A549 (cell line): Measurements from ENCODE around the gene RCOR2. TPM values are rescaled to one million over a fixed set of nuclear protein-coding genes. Genes with fewer than 3 reads are reported as not detected.

Experiments
- ATAC-seq, 2 experiments: fragments of 200-7000 bp in 1 of 2; fragments of >200 bp in 1 of 2; cut with Nextera tagmentation in 1 of 2; cut with Tn5 transposase in 1 of 2; 3 replicates each; pipeline versions ENCODE4 v1.8.0 to v1.9.1; 2018 to 2020; ENCODE audit warnings: mild to moderate bottlenecking in 1 of 2, moderate library complexity in 1 of 2
- CTCF ChIA-PET: fragments of 300-600 bp; sonication (Branson Sonifier 250); formaldehyde crosslinking; extraction: SDS; loops from one replicate; lab custom pipeline; 2021; ENCODE audit warnings: antibody characterized with exemption, inconsistent platforms; lab: Yijun Ruan, JAX
- POLR2A ChIA-PET: fragments of 350-600 bp; formaldehyde crosslinking; extraction: SDS; loops from one replicate; lab custom pipeline; 2021; ENCODE audit warnings: antibody characterized with exemption, inconsistent platforms; lab: Yijun Ruan, JAX
- DNase-seq, 2 experiments: peaks; one replicate each; pipeline versions ENCODE4 v3.0.0 to v3.0.0-alpha.2; 2011 to 2016; ENCODE audit warnings: low read depth in 1 of 2, low spot score in 1 of 2
- FAIRE-seq: peaks from 2 replicates; lab custom pipeline; 2011; peaks lifted over from hg19 to GRCh38; lab: Jason Lieb, UNC
- H3K27ac ChIP-seq, 2 experiments: fragments of >200 bp; sonication (Bioruptor Twin); formaldehyde crosslinking; 3 replicates each; pipeline ENCODE4 v1.5.1; 2016 to 2017
- H3K4me1 ChIP-seq: fragments of >200 bp; sonication (Bioruptor Twin); formaldehyde crosslinking; 3 replicates; pipeline ENCODE4 v1.6.1; 2016
- H3K4me2 ChIP-seq: fragments of >200 bp; sonication (Bioruptor Twin); formaldehyde crosslinking; 3 replicates; pipeline ENCODE4 v1.6.1; 2016
- H3K4me3 ChIP-seq: fragments of >200 bp; sonication (Bioruptor Twin); formaldehyde crosslinking; 3 replicates; pipeline ENCODE4 v1.5.1; 2016
- H3K9me3 ChIP-seq: fragments of >200 bp; sonication (Bioruptor Twin); formaldehyde crosslinking; 3 replicates; pipeline ENCODE4 v1.6.1; 2016
- BCL3 ChIP-seq: fragments of >200 bp; sonication (Bioruptor Twin); formaldehyde crosslinking; IDR thresholded peaks from 3 replicates; pipeline ENCODE4 v1.6.1; 2016
- CBX2 ChIP-seq: fragments of 200-600 bp; sonication (generic); IDR thresholded peaks from 2 replicates; pipeline ENCODE4 v1.6.1; 2016; ENCODE audit warnings: low read depth, mild to moderate bottlenecking, borderline replicate concordance
- EHMT2 ChIP-seq: fragments of 200-600 bp; sonication (generic); IDR thresholded peaks from 2 replicates; pipeline ENCODE4 v1.6.1; 2016; ENCODE audit warnings: antibody characterized with exemption, low read depth, mild to moderate bottlenecking, moderate library complexity
- FOSL2 ChIP-seq, 2 experiments: fragments of 450-650 bp in 1 of 2; fragments of >200 bp in 1 of 2; sonication (Bioruptor Twin) in 1 of 2; formaldehyde crosslinking; IDR thresholded peaks; 2 replicates each; pipeline versions ENCODE4 v1.5.0 to v1.6.1; 2016 to 2020; ENCODE audit warnings: mild to moderate bottlenecking in 1 of 2, moderate library complexity in 1 of 2
- GATA3 ChIP-seq: IDR thresholded peaks from 2 replicates; pipeline ENCODE4 v1.6.1; 2012; ENCODE audit warnings: borderline replicate concordance
- HDAC2 ChIP-seq: fragments of 200-600 bp; sonication (generic); IDR thresholded peaks from 2 replicates; pipeline ENCODE4 v1.6.1; 2016
- HMGXB4 ChIP-seq: fragments of 250-450 bp; sonication (Bioruptor Pico); IDR thresholded peaks from 2 replicates; pipeline ENCODE4 v1.5.0; 2021; ENCODE audit warnings: mild to moderate bottlenecking, moderate library complexity, borderline replicate concordance
- HOXA7 ChIP-seq: fragments of 250-450 bp; sonication (Bioruptor Pico); IDR thresholded peaks from 2 replicates; pipeline ENCODE4 v1.5.0; 2020; ENCODE audit warnings: mild to moderate bottlenecking, moderate library complexity
- HOXB5 ChIP-seq: fragments of 250-450 bp; sonication (Bioruptor Pico); IDR thresholded peaks from 2 replicates; pipeline ENCODE4 v1.5.0; 2020; ENCODE audit warnings: mild to moderate bottlenecking, moderate library complexity
- JUN ChIP-seq, 2 experiments: fragments of >200 bp; sonication (Bioruptor Twin); formaldehyde crosslinking; IDR thresholded peaks; 2 replicates in 1 of 2; 3 replicates in 1 of 2; pipeline ENCODE4 v1.6.1; 2016 to 2017
- JUNB ChIP-seq: fragments of >200 bp; sonication (Bioruptor Twin); formaldehyde crosslinking; IDR thresholded peaks from 2 replicates; pipeline ENCODE4 v1.6.1; 2016
- KDM1A ChIP-seq: fragments of 200-600 bp; sonication (generic); IDR thresholded peaks from 2 replicates; pipeline ENCODE4 v1.6.1; 2016; ENCODE audit warnings: low read depth, mild to moderate bottlenecking
- KDM5A ChIP-seq: fragments of 200-600 bp; sonication (generic); IDR thresholded peaks from 2 replicates; pipeline ENCODE4 v1.6.1; 2016; ENCODE audit warnings: antibody characterized with exemption, mild to moderate bottlenecking
- MAFK ChIP-seq: fragments of 450-650 bp; IDR thresholded peaks from 2 replicates; pipeline ENCODE4 v1.6.1; 2014; ENCODE audit not compliant: partially characterized antibody
- MAX ChIP-seq: IDR thresholded peaks from 2 replicates; pipeline ENCODE4 v1.6.1; 2012
- MAZ ChIP-seq: fragments of 150-350 bp; IDR thresholded peaks from 2 replicates; pipeline ENCODE4 v1.6.1; 2014; ENCODE audit warnings: antibody characterized with exemption, low read depth, low read length, borderline replicate concordance
- MYC ChIP-seq: IDR thresholded peaks from 2 replicates; pipeline ENCODE4 v1.6.1; 2012; ENCODE audit warnings: mild to moderate bottlenecking, inconsistent platforms, low read length, improper control_type of control experiment, borderline replicate concordance
- NPAS2 ChIP-seq: fragments of 250-450 bp; sonication (Bioruptor Pico); IDR thresholded peaks from 2 replicates; pipeline ENCODE4 v1.8.0; 2022; ENCODE audit warnings: mild to moderate bottlenecking, moderate library complexity, borderline replicate concordance
- NR3C1 ChIP-seq: fragments of >200 bp; sonication (Bioruptor Twin); formaldehyde crosslinking; IDR thresholded peaks from 3 replicates; pipeline ENCODE4 v1.6.1; 2017
- POLR2A ChIP-seq: IDR thresholded peaks from 2 replicates; pipeline ENCODE4 v1.6.1; 2012; ENCODE audit warnings: mild to moderate bottlenecking, low read length
- RFX5 ChIP-seq: fragments of 450-650 bp; IDR thresholded peaks from 2 replicates; pipeline ENCODE4 v1.7.1; 2014; ENCODE audit warnings: antibody characterized with exemption, mild to moderate bottlenecking, moderate library complexity
- SMC3 ChIP-seq: fragments of >200 bp; sonication (Bioruptor Twin); formaldehyde crosslinking; IDR thresholded peaks from 3 replicates; pipeline ENCODE4 v1.6.1; 2018; ENCODE audit warnings: inconsistent platforms
- ZNF302 ChIP-seq: fragments of 250-450 bp; sonication (Bioruptor Pico); IDR thresholded peaks from 2 replicates; pipeline ENCODE4 v1.9.0; 2021; ENCODE audit warnings: inconsistent platforms, mild to moderate bottlenecking, moderate library complexity
- WGBS: methylation state at CpG from one replicate; pipeline ENCODE4 v1.1.6; 2017; ENCODE audit errors: missing lambda C conversion rate; 5-methylcytosine and 5-hydroxymethylcytosine counted together
- polyA plus RNA-seq, 4 experiments: library from polyadenylated mRNA; depleted of rRNA in 3 of 4; stranded (reverse); fragments of >200 nt; fragmentation: RNase III in 1 of 4; extraction: RNeasy Plus Mini Kit Qiagen cat#74134 plus additional on column Dnase treatment in 1 of 4; gene quantifications; 2 replicates in 3 of 4; 3 replicates in 1 of 4; pipeline ENCODE4 v1.2.3, GENCODE V29; 2011 to 2017
- TF ChIP-seq, protein P1 (sequence below): fragments of 250-450 bp; sonication (Bioruptor Pico); IDR thresholded peaks from 2 replicates; pipeline ENCODE4 v1.5.0; 2020; ENCODE audit warnings: low read depth, mild to moderate bottlenecking, moderate library complexity
- TF ChIP-seq, protein P2 (sequence below): fragments of >200 bp; sonication (Bioruptor Twin); formaldehyde crosslinking; IDR thresholded peaks from 3 replicates; pipeline ENCODE4 v1.5.1; 2016

RCOR2 gene
- polyA plus RNA-seq, 2 of the 4 experiments (the other 2 are of a cell fraction): 0.46 to 2.5 TPM

GRCh38 chr11:63874511-63874910 lies 42.5 kb downstream of the RCOR2 start:
- TF ChIP-seq HDAC2 (no peak), RFX5 (no peak), HOXB5 (no peak), MAFK (no peak), KDM5A (no peak), SMC3 (no peak), EHMT2 (no peak), BCL3 (no peak), NR3C1 (no peak), GATA3 (no peak), JUN (IDR thresholded peaks at IDR 0.05) (no peak), MAX (no peak), HMGXB4 (CRISPR knock-in tag) (no peak), HOXA7 (CRISPR knock-in tag) (no peak), CBX2 (no peak), KDM1A (no peak)
- TF ChIP-seq, all 56 proteins: peak for 0
- WGBS: 93% methylated on average over 6 of the region's 6 CpGs
- POLR2A ChIA-PET: no interaction called here
- ATAC-seq (no peak), DNase-seq (no peak), FAIRE-seq (no peak)
- no peak overlapping the region for H3K4me3 ChIP-seq
- CTCF ChIA-PET: interaction anchor here (1.0 to 4.1 kb wide), 3 partner anchors 9 to 37 kb away, joined by 5 to 32 read pairs (median 5); partner anchors contain the start of gene MARK2
- H3K4me1 ChIP-seq: peaks cover 45% of the 10 kb centered on the region
- H3K9me3 ChIP-seq: no peaks in the 10 kb centered on the region
- no peak overlapping the region for H3K27ac ChIP-seq
- H3K4me2 ChIP-seq: no peak overlapping the region

DNA sequence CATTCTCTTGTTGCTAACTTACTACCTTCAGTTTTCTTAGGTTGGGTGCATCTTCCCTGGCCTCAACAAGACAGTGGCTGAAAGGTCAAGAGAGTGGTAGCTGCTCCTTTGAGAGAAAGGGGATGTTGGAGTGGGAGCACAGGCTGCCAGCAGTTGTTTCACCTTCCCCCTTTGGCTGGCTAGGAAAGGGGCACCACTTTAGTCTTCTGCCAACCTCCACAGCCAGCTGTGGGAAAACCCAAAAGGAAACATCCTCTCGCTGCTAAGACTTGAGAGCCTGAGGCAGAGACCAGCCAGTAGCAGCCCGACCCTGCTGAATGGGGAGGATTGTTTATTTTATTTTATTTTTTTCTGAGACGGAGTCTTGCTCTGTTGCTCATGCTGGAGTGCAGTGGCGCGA lies 43.7 kb downstream of the RCOR2 start:
- DNase-seq: no peak
- no peak for TF ChIP-seq POLR2A
- TF ChIP-seq MYC: no peak
- TF ChIP-seq, protein P1, sequence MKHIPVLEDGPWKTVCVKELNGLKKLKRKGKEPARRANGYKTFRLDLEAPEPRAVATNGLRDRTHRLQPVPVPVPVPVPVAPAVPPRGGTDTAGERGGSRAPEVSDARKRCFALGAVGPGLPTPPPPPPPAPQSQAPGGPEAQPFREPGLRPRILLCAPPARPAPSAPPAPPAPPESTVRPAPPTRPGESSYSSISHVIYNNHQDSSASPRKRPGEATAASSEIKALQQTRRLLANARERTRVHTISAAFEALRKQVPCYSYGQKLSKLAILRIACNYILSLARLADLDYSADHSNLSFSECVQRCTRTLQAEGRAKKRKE: no peak
- TF ChIP-seq BCL3: no peak
- TF ChIP-seq KDM5A: no peak
- no peak for TF ChIP-seq FOSL2 (IDR thresholded peaks at IDR 0.05)
- no peak for TF ChIP-seq FOSL2 (CRISPR knock-in tag; IDR thresholded peaks at IDR 0.05)
- no peak for TF ChIP-seq HOXA7 (CRISPR knock-in tag)
- TF ChIP-seq, protein P2, sequence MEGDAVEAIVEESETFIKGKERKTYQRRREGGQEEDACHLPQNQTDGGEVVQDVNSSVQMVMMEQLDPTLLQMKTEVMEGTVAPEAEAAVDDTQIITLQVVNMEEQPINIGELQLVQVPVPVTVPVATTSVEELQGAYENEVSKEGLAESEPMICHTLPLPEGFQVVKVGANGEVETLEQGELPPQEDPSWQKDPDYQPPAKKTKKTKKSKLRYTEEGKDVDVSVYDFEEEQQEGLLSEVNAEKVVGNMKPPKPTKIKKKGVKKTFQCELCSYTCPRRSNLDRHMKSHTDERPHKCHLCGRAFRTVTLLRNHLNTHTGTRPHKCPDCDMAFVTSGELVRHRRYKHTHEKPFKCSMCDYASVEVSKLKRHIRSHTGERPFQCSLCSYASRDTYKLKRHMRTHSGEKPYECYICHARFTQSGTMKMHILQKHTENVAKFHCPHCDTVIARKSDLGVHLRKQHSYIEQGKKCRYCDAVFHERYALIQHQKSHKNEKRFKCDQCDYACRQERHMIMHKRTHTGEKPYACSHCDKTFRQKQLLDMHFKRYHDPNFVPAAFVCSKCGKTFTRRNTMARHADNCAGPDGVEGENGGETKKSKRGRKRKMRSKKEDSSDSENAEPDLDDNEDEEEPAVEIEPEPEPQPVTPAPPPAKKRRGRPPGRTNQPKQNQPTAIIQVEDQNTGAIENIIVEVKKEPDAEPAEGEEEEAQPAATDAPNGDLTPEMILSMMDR: no peak
- no peak for TF ChIP-seq NPAS2
- no peak for TF ChIP-seq MAZ
- no peak for TF ChIP-seq JUNB
- no peak for TF ChIP-seq HMGXB4 (CRISPR knock-in tag)
- no peak for TF ChIP-seq JUN (IDR thresholded peaks at IDR 0.05)
- TF ChIP-seq HOXB5: no peak
- no peak for TF ChIP-seq ZNF302 (CRISPR knock-in tag)
- H3K9me3 ChIP-seq: no peaks in the 10 kb centered on the region
- H3K4me2 ChIP-seq: no peak overlapping the region
- H3K4me3 ChIP-seq: no peak overlapping the region
- 95% methylated on average over 5 of the region's 5 CpGs for WGBS
- ChIA-PET POLR2A (interaction anchor here (0.6 to 1.1 kb wide), 2 partner anchors 35 to 71 kb away, joined by 3 to 5 read pairs; partner anchors contain the start of gene MARK2), CTCF (interaction anchor here (0.8 to 2.6 kb wide), 6 partner anchors 9 to 73 kb away, joined by 3 to 16 read pairs (median 4); no protein-coding TSS in a partner anchor)
- FAIRE-seq: no peak
- peak overlapping the region in 1 of 2 experiments; percentile 22; a peak in 1 of 6 replicates for H3K27ac ChIP-seq
- ATAC-seq: no peak
- peaks cover 48% of the 10 kb centered on the region for H3K4me1 ChIP-seq
